ENCODE measurements around the gene RCCD1. TPM values are rescaled to one million over a fixed set of nuclear protein-coding genes. Genes with fewer than 3 reads are reported as not detected.

The RCCD1 gene
- total RNA-seq, 1 experiment from 2014 or later: 22.8 TPM

DNA sequence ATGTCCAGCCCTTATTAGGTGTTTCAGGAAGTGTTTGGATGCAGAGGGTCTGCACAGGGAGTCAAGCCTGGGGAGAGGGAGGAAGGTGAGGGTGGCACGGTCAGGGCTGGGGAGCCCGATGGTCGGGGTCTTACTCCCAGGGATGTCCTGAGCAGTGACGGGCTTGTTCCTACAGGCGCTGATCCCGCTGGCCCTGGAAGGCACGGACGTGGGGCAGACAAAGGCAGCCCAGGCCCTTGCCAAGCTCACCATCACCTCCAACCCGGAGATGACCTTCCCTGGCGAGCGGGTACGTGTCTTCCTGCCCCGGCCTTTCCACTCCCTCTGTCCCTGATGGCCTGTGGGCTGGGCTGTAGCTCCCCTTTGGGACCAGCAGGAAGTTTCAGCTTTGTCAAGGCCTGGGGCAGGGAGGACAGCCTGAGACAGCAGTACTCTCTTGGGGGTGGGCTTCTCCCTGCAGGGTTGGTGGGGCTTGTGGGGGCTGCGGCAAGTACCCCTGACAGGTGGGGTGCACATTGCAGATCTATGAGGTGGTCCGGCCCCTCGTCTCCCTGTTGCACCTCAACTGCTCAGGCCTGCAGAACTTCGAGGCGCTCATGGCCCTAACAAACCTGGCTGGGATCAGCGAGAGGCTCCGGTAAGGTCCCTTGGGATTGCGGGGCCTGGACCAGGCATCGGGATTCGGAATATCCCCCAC, 4.6 kb upstream of the RCCD1 start:
- no peak overlapping the region for H3K9ac ChIP-seq (ENCODE audit: extremely low read depth, insufficient read length, low read length)
- no peak overlapping the region for H3K23ac ChIP-seq (ENCODE audit: insufficient read length, low read depth, low read length)
- H3K4me2 ChIP-seq (ENCODE audit: insufficient read depth, insufficient read length, low read length): no peak overlapping the region
- H2BK20ac ChIP-seq (ENCODE audit: low read depth, low read length, poor library complexity, severe bottlenecking): no peak overlapping the region
- H2BK12ac ChIP-seq (ENCODE audit: insufficient read length, low read depth, low read length): no peak overlapping the region
- Mint-ChIP-seq H3K36me3 (ENCODE audit: insufficient read depth in 1 of 3, low read depth in 3 of 3) (peaks cover 29 to 80% (median 66%) of the 10 kb centered on the region in 3 experiments; a peak in 6 of 7 replicates), H3K4me3 (no peak overlapping the region), H3K4me1 (no peaks in the 10 kb centered on the region), H3K27me3 (ENCODE audit: low read depth) (no peaks in the 10 kb centered on the region), H3K27ac (no peak overlapping the region), H3K9me3 (no peaks in the 10 kb centered on the region)
- no peak overlapping the region for H2AK5ac ChIP-seq (ENCODE audit: insufficient read length, low read length)
- no peak overlapping the region for H3K4ac ChIP-seq (ENCODE audit: low read depth, low read length)
- no peaks in the 10 kb centered on the region for H3K4me1 ChIP-seq (ENCODE audit: insufficient read depth, low read length)
- H3K79me1 ChIP-seq (ENCODE audit: insufficient read depth, low read depth, low read length, poor library complexity, severe bottlenecking): no peaks in the 10 kb centered on the region
- H4K8ac ChIP-seq (replicated peaks; ENCODE audit: insufficient read length, low read depth, low read length): no peak overlapping the region
- no peak overlapping the region for H2AFZ ChIP-seq (ENCODE audit: low read length)
- H3K18ac ChIP-seq (ENCODE audit: insufficient read length, low read depth, low read length): no peak overlapping the region
- no peak overlapping the region for H2BK15ac ChIP-seq (ENCODE audit: low read depth, low read length)
- no peak overlapping the region for H4K5ac ChIP-seq (ENCODE audit: insufficient read length, low read depth, low read length)
- TF ChIP-seq, protein P1, sequence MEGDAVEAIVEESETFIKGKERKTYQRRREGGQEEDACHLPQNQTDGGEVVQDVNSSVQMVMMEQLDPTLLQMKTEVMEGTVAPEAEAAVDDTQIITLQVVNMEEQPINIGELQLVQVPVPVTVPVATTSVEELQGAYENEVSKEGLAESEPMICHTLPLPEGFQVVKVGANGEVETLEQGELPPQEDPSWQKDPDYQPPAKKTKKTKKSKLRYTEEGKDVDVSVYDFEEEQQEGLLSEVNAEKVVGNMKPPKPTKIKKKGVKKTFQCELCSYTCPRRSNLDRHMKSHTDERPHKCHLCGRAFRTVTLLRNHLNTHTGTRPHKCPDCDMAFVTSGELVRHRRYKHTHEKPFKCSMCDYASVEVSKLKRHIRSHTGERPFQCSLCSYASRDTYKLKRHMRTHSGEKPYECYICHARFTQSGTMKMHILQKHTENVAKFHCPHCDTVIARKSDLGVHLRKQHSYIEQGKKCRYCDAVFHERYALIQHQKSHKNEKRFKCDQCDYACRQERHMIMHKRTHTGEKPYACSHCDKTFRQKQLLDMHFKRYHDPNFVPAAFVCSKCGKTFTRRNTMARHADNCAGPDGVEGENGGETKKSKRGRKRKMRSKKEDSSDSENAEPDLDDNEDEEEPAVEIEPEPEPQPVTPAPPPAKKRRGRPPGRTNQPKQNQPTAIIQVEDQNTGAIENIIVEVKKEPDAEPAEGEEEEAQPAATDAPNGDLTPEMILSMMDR (conservative IDR thresholded peaks at IDR 0.05): no peak
- no peak overlapping the region for H3K27ac ChIP-seq (ENCODE audit: insufficient read length, low read depth, low read length)
- H3T11ph ChIP-seq (ENCODE audit: low read length): no peak overlapping the region
- no CpG with 5 or more reads among the region's 23 CpGs for WGBS (ENCODE audit: extremely low coverage, insufficient read length, low lambda C conversion rate)
- no peak overlapping the region for H3K56ac ChIP-seq (ENCODE audit: insufficient read length, low read depth, low read length)
- no peaks in the 10 kb centered on the region for H3K27me3 ChIP-seq (ENCODE audit: insufficient read depth, low read length)
- H3K23me2 ChIP-seq (ENCODE audit: insufficient read length, low read depth, low read length, poor library complexity, severe bottlenecking): peaks cover 3% of the 10 kb centered on the region
- H3K14ac ChIP-seq (ENCODE audit: insufficient read depth, low read length): no peak overlapping the region
- no peaks in the 10 kb centered on the region for H3K9me3 ChIP-seq (ENCODE audit: control insufficient read depth, low read depth, low read length)
- H4K91ac ChIP-seq (ENCODE audit: insufficient read length, low read depth, low read length): no peak overlapping the region
- no peak overlapping the region for H2BK5ac ChIP-seq (ENCODE audit: insufficient read length, low read length)
- DNase-seq: no peak
- H2BK120ac ChIP-seq (ENCODE audit: low read depth, low read length, poor library complexity, severe bottlenecking): no peak overlapping the region
- peaks cover 3% of the 10 kb centered on the region for H4K20me1 ChIP-seq (ENCODE audit: control insufficient read depth, insufficient read depth, insufficient read length)
- H3K79me2 ChIP-seq (ENCODE audit: insufficient read depth, low read length): no peaks in the 10 kb centered on the region

All from H9 (cell line).